BE2C (cell line): ENCODE data around the gene PSMC3.

Source experiments
- DNase-seq: peaks from one replicate; pipeline ENCODE4 v3.0.0-alpha.2; 2020
- H3K27me3 ChIP-seq: fragments of 250-450 bp; sonication (Bioruptor Pico); 2 replicates; pipeline ENCODE4 v1.5.1; 2020; ENCODE audit warnings: mild to moderate bottlenecking
- H3K36me3 ChIP-seq: fragments of 250-450 bp; sonication (Bioruptor Pico); 2 replicates; pipeline ENCODE4 v1.5.1; 2020; ENCODE audit warnings: mild to moderate bottlenecking
- H3K4me1 ChIP-seq: fragments of 250-450 bp; sonication (Bioruptor Pico); 2 replicates; pipeline ENCODE4 v1.5.1; 2020
- H3K4me3 ChIP-seq: 2 replicates; pipeline ENCODE4 v1.5.1; 2011; ENCODE audit warnings: low read depth, low read length
- H3K9me3 ChIP-seq: fragments of 250-450 bp; sonication (Bioruptor Pico); 2 replicates; pipeline ENCODE4 v1.5.1; 2020
- TF ChIP-seq, protein P1 (sequence below): IDR thresholded peaks from 2 replicates; pipeline ENCODE4 v1.5.1; 2012; ENCODE audit warnings: mild to moderate bottlenecking, low read depth, low read length

Gene PSMC3

GRCh38 chr11:47418454-47419259 lies 7.6 kb downstream of the PSMC3 start:
- Histone ChIP-seq H3K9me3 (no peaks in the 10 kb centered on the region), H3K36me3 (peaks cover 39% of the 10 kb centered on the region), H3K4me3 (no peak overlapping the region), H3K4me1 (no peaks in the 10 kb centered on the region), H3K27me3 (no peaks in the 10 kb centered on the region)
- no peak for DNase-seq
- TF ChIP-seq, protein P1, sequence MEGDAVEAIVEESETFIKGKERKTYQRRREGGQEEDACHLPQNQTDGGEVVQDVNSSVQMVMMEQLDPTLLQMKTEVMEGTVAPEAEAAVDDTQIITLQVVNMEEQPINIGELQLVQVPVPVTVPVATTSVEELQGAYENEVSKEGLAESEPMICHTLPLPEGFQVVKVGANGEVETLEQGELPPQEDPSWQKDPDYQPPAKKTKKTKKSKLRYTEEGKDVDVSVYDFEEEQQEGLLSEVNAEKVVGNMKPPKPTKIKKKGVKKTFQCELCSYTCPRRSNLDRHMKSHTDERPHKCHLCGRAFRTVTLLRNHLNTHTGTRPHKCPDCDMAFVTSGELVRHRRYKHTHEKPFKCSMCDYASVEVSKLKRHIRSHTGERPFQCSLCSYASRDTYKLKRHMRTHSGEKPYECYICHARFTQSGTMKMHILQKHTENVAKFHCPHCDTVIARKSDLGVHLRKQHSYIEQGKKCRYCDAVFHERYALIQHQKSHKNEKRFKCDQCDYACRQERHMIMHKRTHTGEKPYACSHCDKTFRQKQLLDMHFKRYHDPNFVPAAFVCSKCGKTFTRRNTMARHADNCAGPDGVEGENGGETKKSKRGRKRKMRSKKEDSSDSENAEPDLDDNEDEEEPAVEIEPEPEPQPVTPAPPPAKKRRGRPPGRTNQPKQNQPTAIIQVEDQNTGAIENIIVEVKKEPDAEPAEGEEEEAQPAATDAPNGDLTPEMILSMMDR: no peak

DNA sequence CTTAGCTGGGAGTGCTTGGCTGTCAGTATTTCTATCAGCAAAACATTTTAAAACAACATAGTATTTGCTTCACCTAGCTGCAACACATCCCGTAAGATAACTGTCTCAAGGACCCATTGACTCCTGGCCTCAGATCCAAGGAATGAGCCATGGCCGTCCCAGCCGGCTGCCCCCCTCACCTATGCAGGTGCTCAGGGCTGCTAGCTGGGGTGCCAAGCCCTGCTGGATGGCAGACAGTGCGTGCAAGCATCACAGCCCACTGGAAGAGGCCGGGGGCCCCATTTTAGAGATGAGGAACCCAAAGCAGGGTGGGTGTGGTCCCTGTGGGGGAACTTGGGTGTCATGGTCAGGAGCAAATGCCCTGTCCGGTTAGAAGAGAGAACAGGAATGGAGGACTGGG lies 8.5 kb downstream of the PSMC3 start:
- TF ChIP-seq, protein P1: no peak

DNA sequence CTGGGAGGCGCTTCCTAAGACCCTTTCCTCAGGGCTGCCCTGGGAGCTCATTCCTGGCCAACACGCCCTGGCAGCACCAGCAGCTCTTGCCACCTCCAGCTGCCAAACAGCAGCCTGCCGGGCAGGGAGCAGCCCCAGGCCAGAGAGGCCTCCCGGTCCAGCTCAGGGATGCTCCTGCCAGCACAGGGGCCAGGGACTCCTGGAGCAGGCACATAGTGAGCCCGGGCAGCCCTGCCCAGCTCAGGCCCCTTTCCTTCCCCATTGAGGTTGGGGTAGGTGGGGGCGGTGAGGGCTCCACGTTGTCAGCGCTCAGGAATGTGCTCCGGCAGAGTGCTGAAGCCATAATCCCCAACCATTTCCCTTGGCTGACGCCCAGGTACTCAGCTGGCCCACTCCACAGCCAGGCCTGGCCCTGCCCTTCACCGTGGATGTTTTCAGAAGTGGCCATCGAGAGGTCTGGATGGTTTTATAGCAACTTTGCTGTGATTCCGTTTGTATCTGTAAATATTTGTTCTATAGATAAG lies 10.2 kb downstream of the PSMC3 start:
- Histone ChIP-seq H3K27me3 (no peaks in the 10 kb centered on the region), H3K9me3 (no peaks in the 10 kb centered on the region), H3K36me3 (peaks cover 31% of the 10 kb centered on the region), H3K4me1 (no peaks in the 10 kb centered on the region), H3K4me3 (no peak overlapping the region)
- DNase-seq: no peak
- TF ChIP-seq, protein P1: no peak

More for the DNA sequence above, 8.5 kb downstream of the PSMC3 start:
- no peaks in the 10 kb centered on the region for H3K27me3 ChIP-seq
- H3K9me3 ChIP-seq: no peaks in the 10 kb centered on the region
- peaks cover 35% of the 10 kb centered on the region for H3K36me3 ChIP-seq
- no peak for DNase-seq
- H3K4me1 ChIP-seq: no peaks in the 10 kb centered on the region
- no peak overlapping the region for H3K4me3 ChIP-seq

DNA sequence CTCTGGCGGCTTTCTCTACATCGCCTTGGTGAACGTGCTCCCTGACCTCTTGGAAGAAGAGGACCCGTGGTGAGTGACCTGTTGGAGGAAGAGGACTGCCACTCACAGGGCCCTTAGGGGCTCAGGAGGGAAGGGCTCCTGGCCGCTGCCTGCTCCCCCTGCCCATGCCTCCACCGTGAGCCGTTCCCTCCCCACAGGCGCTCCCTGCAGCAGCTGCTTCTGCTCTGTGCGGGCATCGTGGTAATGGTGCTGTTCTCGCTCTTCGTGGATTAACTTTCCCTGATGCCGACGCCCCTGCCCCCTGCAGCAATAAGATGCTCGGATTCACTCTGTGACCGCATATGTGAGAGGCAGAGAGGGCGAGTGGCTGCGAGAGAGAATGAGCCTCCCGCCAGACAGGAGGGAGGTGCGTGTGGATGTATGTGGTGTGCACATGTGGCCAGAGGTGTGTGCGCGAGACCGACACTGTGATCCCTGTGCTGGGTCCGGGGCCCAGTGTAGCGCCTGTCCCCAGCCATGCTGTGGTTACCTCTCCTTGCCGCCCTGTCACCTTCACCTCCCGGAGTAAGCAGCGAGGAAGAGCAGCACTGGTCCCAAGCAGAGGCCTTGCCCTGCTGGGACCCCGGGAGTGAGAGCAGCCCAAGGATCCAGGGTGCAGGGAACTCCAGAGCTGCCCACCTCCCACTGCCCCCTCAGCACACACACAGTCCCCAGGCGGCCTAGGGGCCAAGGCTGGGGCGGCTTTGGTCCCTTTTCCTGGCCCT lies 11.0 kb downstream of the PSMC3 start:
- TF ChIP-seq, protein P1: no peak
- H3K4me3 ChIP-seq: no peak overlapping the region
- peaks cover 25% of the 10 kb centered on the region for H3K36me3 ChIP-seq

GRCh38 chr11:47414685-47415070 lies 11.6 kb downstream of the PSMC3 start:
- H3K4me3 ChIP-seq: no peak overlapping the region
- H3K4me1 ChIP-seq: no peaks in the 10 kb centered on the region
- peaks cover 21% of the 10 kb centered on the region for H3K36me3 ChIP-seq
- H3K27me3 ChIP-seq: no peaks in the 10 kb centered on the region
- TF ChIP-seq, protein P1: no peak
- H3K9me3 ChIP-seq: no peaks in the 10 kb centered on the region
- DNase-seq: no peak

More for the DNA sequence above, 11.0 kb downstream of the PSMC3 start:
- H3K4me1 ChIP-seq: no peaks in the 10 kb centered on the region
- no peak for DNase-seq
- H3K27me3 ChIP-seq: no peaks in the 10 kb centered on the region
- no peaks in the 10 kb centered on the region for H3K9me3 ChIP-seq
